Upper lobe of right lung (tissue), 1 donor: ENCODE results near the gene RFTN1. TPM values are rescaled to one million over a fixed set of nuclear protein-coding genes. Genes with fewer than 3 reads are reported as not detected.

ENCODE experiments used
- ATAC-seq: fragments of 200-7000 bp; cut with Tn5 transposase; one replicate; pipeline ENCODE4 v1.9.1; 2020; ENCODE audit warnings: mild to moderate bottlenecking, moderate library complexity
- DNase-seq: peaks from one replicate; pipeline ENCODE4 v3.0.0-alpha.2; 2020
- H3K27ac ChIP-seq: fragments of 200-600 bp; one replicate; pipeline ENCODE4 v1.8.0; 2022
- H3K27me3 ChIP-seq: fragments of 200-600 bp; one replicate; pipeline ENCODE4 v1.8.0; 2022; ENCODE audit warnings: mild to moderate bottlenecking
- H3K36me3 ChIP-seq: fragments of 200-600 bp; one replicate; pipeline ENCODE4 v1.8.0; 2022
- H3K4me1 ChIP-seq: fragments of 200-600 bp; one replicate; pipeline ENCODE4 v1.8.0; 2022
- H3K4me3 ChIP-seq: fragments of 200-600 bp; one replicate; pipeline ENCODE4 v1.8.0; 2022; ENCODE audit warnings: mild to moderate bottlenecking
- H3K9me3 ChIP-seq: fragments of 200-600 bp; one replicate; pipeline ENCODE4 v1.8.0; 2022
- CTCF ChIP-seq: fragments of 200-600 bp; IDR thresholded peaks from one replicate; pipeline ENCODE4 v1.8.0; 2022; ENCODE audit warnings: antibody characterized with exemption
- intact Hi-C: fragments of 100-400 bp; cut with DNase I; formaldehyde crosslinking; loops from one replicate; pipeline ENCODE4 v1.11.0; 2022
- total RNA-seq: library from RNA; stranded (reverse); fragmentation: NEBNext Ultra II Directional; extraction: Animal tissue kit (Norgen Biotek cat#: 25700); gene quantifications from one replicate; pipeline ENCODE4 v1.2.1, GENCODE V29; 2021
- donor health status: DM: no; HTN: yes; CAD: no; lungs with severe emphysema.

RFTN1 gene
- total RNA-seq, 1 donor from 2014 or later: 69.4 TPM

- H3K4me3 ChIP-seq: no peak overlapping the region
- intact Hi-C loops: no loop called here
- H3K36me3 ChIP-seq: peaks cover 73% of the 10 kb centered on the region
- peaks cover 4% of the 10 kb centered on the region for H3K4me1 ChIP-seq
- H3K27ac ChIP-seq: peak overlapping the region; percentile 13
- H3K27me3 ChIP-seq: no peaks in the 10 kb centered on the region
- TF ChIP-seq CTCF: no peak
- DNase-seq: no peak
- ATAC-seq: no peak
- H3K9me3 ChIP-seq: no peaks in the 10 kb centered on the region
Observed at GRCh38 chr3:16319723-16320122, 193.8 kb downstream of the RFTN1 start.

DNA sequence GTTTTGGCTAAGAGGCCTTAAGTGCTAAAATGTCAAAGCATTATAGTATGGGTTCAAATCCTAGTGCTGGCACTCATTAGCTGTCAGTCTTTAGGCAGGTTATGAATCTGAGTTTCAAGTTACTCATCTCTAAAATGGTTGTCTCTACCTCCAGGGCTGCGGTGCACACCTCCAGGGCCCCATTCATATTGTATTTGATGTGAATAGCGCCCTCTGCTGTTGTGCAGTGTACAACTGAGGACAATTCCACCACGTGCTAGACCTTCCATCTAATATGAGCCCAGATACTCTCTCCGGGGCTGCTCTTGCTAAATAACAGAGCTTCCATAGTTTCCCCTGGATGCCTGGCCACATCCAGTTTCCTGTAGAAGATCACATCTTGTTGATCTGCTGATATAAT is 194.2 kb downstream of the RFTN1 start:
- Histone ChIP-seq H3K9me3 (no peaks in the 10 kb centered on the region), H3K4me3 (no peak overlapping the region), H3K27me3 (no peaks in the 10 kb centered on the region), H3K36me3 (peaks cover 73% of the 10 kb centered on the region), H3K27ac (peak overlapping the region; percentile 13), H3K4me1 (peaks cover 4% of the 10 kb centered on the region)
- ATAC-seq (peak; percentile 52), DNase-seq (no peak)
- intact Hi-C loops: no loop called here
- peak; percentile 42 for TF ChIP-seq CTCF

- ATAC-seq: no peak
- Histone ChIP-seq H3K36me3 (peaks cover 66% of the 10 kb centered on the region), H3K27me3 (no peaks in the 10 kb centered on the region), H3K27ac (peak overlapping the region; percentile 55), H3K4me3 (no peak overlapping the region), H3K4me1 (peaks cover 4% of the 10 kb centered on the region), H3K9me3 (no peaks in the 10 kb centered on the region)
- intact Hi-C loops: no loop called here
- no peak for TF ChIP-seq CTCF
- DNase-seq: no peak
Observed at GRCh38 chr3:16318176-16318575, 195.3 kb downstream of the RFTN1 start.

DNA sequence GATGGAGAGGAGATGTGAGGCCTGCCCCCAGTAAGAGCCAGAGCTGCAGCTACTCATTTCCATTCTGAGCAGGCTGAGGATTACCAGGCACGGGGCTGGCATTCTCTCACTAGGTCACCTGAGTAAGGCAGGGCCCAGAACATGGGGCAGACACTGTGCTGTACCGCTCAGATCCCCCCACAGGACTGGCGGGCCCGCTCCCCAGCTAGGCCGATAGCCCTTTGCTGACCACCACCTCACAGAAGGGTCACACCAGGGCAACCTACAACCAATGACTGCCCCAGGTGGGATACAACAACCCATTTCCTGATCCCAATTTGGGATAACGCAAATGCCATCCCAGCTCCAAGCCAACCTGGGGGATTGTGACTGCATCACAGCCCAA is 195.9 kb downstream of the RFTN1 start:
- Histone ChIP-seq H3K4me3 (no peak overlapping the region), H3K27ac (peak overlapping the region; percentile 55), H3K27me3 (no peaks in the 10 kb centered on the region), H3K4me1 (peaks cover 4% of the 10 kb centered on the region), H3K36me3 (peaks cover 63% of the 10 kb centered on the region), H3K9me3 (no peaks in the 10 kb centered on the region)
- no peak for TF ChIP-seq CTCF
- ATAC-seq: peak; percentile 23
- intact Hi-C loops: no loop called here
- DNase-seq: no peak

DNA sequence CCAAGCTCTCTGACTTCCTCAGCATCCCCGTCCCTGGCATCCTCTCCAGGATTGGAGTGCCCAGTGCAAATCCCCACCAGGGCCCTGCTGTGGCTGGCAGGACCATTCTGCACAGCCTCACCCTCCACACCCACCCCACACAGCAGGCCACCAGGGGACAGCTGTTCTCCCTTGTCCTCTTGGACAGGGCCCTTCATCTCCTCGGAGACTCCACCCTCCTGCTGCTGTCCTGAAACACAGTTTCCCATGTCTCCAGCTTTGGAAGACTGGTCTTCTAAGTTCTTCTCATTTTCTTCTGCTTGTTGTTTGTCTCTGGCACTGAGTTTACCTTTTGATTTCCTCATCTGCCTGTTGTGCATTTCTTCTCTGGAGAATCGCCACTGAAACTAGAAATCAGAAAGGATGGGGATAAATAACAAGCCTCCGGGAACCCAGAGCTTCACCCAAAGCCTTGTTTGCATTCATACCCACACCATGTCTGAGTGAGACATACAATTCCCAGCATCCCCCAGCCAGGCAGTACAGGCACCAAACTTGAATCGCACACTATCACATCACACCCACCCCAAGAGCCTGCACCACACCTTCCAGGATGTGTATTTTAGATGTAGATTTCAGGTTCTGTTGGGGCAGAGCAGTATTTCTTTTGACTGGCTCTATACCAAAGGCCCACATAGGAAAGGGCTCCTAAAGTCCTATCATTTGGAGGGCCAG is 196.5 kb downstream of the RFTN1 start:
- TF ChIP-seq CTCF: no peak
- peaks cover 61% of the 10 kb centered on the region for H3K36me3 ChIP-seq

More for the DNA sequence above, 196.5 kb downstream of the RFTN1 start:
- Histone ChIP-seq H3K4me1 (peaks cover 9% of the 10 kb centered on the region), H3K27me3 (no peaks in the 10 kb centered on the region), H3K27ac (peak overlapping the region; percentile 55), H3K9me3 (no peaks in the 10 kb centered on the region), H3K4me3 (no peak overlapping the region)
- no peak for ATAC-seq
- DNase-seq: no peak
- intact Hi-C loops: no loop called here
